Fibroblast of gingiva (primary cell): ENCODE data around the gene TUBA4A.

Source experiments
- DNase-seq: peaks from one replicate; pipeline ENCODE4 v3.0.0-alpha.2; 2011; ENCODE audit warnings: low read depth

Gene TUBA4A

DNA sequence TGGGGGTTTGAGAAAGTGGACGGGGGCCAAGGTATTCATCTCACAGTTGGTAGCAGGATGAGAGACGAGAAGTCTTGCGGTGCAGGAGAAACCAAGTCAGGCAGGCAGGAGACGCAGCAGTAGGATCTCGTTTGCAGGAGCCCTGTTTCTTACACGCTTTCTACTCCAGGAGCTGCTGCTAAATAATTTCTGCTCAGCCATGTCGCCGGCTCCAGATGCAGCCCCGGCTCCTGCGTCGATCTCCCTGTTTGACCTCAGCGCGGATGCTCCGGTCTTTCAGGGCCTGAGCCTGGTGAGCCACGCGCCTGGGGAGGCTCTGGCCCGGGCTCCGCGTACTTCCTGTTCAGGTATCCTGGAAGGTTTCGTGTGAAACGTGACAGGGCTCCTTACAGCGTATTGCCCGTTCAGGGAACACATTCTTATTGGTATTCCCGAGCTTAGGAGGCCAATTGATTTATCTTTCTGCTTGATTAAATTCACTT lies 23.6 kb downstream of the TUBA4A start:
- no peak for DNase-seq

GRCh38 chr2:219229305-219230058 lies 24.2 kb downstream of the TUBA4A start, which contains the start of the genes ANKZF1 and ATG9A:
Gene ANKZF1 (plus strand): TSS chr2:219229806. CDS start chr2:219230258, 452 bp downstream.
Gene ATG9A (minus strand): TSS chr2:219229636. CDS start chr2:219228024, 1,612 bp downstream.
- peak; percentile 98 for DNase-seq

DNA sequence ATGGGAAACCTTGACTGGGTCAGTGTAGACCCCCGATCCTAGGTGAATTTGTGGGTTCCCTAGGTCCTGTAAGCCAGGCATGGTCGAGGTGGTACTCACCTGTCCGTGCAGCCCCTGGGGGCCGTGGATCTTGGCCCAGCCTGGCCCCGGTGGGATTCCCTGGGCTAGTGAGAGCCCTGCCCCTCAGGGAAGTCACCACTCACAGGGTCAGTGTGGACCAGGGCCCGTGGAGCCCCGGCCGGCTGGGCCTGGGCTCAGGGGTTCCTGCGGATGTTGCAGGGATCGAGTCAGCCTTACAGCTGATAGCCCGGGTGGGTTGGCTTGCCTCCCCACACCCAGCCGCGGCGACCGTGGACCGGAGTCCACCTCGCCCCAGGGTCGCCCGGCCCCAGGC lies 24.8 kb downstream of the TUBA4A start:
- no peak for DNase-seq

- DNase-seq = no peak
Observed at GRCh38 chr2:219228041-219228910, 25.4 kb downstream of the TUBA4A start.

DNA sequence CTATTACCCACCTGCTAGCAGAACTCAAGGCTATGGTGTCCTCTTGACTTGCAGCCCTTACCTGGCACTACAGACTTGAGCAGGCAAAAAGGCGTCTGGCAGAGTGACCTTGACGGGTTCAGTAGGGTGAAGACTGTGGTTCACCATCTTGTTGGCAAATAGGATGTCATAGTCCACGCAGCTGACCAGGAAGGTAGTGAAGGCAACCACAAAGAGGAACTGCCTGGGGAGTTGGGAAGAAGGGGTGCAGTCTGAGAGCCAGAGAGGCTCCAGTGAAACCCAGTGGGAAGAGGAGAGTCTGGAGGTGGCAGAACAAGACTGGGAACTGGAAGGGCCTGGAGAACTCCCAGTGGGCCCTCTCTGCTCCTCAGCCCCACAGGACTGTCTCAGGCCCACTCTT lies 28.4 kb downstream of the TUBA4A start:
- no peak for DNase-seq

GRCh38 chr2:219223831-219224610 lies 29.7 kb downstream of the TUBA4A start:
- no peak for DNase-seq

GRCh38 chr2:219221957-219222518 lies 31.7 kb downstream of the TUBA4A start:
- no peak for DNase-seq

DNA sequence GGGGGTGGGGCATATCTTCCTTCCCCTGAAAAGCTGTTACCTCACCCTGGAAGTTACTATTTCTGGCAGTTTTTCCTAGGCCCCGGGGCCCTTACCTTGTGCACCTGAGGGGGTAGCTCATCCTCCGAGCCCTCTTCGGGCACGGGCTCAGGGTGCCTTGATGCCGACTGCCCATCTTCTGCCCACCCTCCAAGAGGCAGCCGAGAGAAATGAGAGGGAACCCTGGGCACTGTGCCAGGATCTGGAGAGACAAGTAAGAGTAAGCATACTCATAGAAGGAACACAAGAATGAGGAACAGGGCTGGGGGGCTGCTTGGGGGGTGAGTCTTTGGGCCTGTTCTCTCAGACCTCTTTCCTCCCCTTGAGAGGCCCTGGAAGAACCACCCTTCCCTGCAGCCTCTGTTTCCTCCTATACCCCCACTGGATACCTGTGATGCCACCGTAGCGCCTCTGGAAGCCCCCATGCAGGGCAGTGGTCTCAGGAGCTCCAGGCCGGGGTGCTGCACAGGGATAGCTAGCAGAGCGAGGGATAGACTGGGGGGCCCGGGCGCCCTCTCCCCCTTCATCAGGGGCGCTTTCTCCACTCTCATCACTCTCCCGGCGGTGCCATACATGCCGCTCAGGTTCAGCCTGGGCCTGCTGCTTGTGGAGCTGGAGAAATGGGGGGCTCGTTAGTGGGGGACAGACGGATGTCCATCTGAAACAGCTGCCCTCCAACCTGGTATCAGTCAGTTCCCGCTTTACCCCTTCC lies 32.9 kb downstream of the TUBA4A start:
- no peak for DNase-seq

DNA sequence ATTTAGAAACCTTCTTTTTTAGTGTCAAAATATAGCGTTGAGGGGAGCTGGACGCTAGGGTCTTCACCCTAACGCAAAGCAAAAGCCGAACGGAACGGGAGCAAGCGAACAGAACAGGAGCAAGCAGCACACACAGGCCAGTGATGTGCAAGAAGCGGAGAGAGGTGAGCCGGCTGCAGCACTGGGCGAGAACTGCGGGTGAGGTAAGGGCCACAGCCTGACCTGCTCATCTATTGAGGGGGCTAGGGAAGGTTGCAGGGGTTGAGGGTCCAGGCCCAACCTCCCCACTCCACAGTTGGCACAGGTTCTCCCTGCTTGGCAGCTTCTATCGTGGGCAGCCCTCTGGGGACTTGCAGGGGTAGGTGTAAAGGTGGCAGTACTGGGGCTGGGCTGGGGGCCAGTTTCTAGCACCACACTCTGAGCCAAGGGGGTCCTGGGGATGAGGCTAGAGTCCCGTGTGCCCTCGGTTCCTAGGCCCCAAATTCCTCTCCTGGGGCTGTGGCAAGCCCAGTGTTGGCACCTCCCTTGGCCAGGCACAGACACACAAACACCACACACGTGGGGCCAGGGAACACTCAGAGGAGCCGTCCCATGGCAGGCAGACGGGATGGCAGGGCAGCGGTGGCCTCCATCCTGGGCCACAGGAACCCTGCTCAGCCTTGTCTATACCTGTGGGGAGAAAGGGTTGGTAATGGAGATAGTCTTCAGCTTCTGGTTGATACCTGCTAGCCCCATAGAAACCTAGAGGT lies 33.8 kb downstream of the TUBA4A start:
- DNase-seq = no peak

- DNase-seq = peak; percentile 96
Observed at GRCh38 chr2:219218732-219219701, 34.7 kb downstream of the TUBA4A start, which contains the start of gene ABCB6. Gene ABCB6 (minus strand): TSS chr2:219218958. CDS start chr2:219218673, 285 bp downstream.

DNA sequence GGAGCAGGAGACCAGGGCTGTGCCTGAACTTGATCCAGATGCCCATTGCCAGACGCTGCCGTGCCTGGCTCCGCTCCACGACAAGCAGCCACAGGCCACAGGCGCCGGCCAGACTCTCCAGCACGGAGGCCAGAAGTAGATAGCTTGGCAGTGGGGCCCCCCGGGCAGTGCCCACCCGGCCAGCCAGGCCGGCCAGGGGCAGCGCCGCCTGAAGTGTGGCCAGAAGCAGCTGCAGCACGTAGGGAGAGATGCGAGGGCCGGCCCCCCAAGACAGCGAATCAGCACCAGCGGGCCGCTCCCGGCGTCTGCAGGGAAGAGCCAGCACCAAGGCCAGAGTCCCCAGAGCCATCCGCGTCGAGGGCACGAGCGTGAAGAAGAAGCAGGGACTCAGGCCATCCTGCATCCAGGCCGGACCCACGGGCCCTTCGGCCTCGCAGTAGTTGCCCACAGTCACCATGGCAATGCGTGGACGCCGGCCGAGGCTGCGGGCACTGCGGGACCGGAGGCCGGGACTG lies 35.4 kb downstream of the TUBA4A start:
- DNase-seq = no peak

GRCh38 chr2:219216535-219216915 lies 37.2 kb downstream of the TUBA4A start:
- no peak for DNase-seq

DNA sequence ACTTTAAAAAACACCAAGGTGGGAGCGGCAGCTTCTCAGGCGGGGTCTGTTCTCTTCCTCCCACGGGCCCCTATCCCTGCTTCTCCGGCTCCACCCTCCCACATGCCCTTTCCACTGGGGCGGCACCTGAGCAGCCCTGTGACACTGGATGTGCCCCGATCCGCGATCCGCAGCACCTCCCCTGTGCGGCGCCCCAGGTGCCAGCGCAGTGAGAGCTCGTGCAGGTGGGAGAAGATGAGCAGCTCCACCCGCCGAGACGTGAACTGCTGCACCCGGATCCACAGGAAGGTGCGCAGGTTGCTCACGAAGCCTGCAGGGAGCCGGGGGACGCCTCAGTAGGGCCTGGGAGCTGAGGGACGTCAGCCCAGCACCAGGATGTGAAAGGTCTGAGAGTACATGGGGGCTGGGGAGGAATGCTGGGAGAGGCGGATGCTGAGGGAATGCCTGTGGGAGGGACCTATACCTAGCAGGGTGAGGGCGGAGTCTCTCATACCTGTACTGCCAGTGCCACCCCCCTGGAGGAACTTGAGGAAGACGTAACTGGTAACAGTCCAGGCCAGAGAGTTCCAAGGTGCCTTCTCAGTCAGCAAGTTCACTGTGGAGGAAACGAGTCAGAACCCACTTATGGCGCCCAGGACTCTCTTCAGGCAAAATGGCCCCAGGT lies 37.7 kb downstream of the TUBA4A start:
- no peak for DNase-seq

- DNase-seq = no peak
Observed at GRCh38 chr2:219214786-219215185, 38.9 kb downstream of the TUBA4A start.

GRCh38 chr2:219214141-219214540 lies 39.6 kb downstream of the TUBA4A start:
- no peak for DNase-seq

GRCh38 chr2:219213486-219214071 lies 40.1 kb downstream of the TUBA4A start:
- no peak for DNase-seq

GRCh38 chr2:219213026-219213415 lies 40.7 kb downstream of the TUBA4A start:
- DNase-seq = no peak

DNA sequence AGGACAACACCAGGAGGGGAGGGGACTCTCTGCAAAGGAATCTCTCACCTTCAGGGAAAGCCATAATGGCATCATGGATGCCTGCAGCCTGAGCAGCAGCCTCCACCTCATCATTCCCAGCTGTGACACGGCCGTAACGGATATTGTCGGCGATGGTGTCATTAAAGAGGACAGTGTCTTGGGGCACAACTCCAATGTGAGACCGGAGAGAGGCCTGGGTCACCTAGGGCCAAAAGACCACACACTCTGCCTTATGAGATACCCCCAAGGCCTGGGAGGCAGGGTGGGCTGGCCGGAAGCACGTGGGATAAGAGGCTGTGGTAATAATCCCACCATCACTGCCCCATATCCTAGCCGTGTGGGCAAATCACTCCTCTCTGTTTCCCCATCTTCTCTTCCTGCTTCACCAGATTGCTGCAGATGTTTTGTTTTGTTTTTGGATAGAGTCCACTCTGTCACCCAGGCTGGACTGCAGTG lies 42.8 kb downstream of the TUBA4A start:
- no peak for DNase-seq
